Esophagus muscularis mucosa (tissue), 4 donors: Measurements from ENCODE around the gene SNAP23. TPM values are rescaled to one million over a fixed set of nuclear protein-coding genes. Genes with fewer than 3 reads are reported as not detected.
A peak's percentile ranks its signal among the peaks of the same experiment; 100 is the strongest.

Experiments used
- DNase-seq: peaks from one replicate; pipeline ENCODE4 v3.0.0-alpha.2; 2017; ENCODE audit errors: extremely low spot score
- H3K27ac ChIP-seq, 4 donors: fragments of 200-600 bp; sonication (generic); replicated peaks in 1 of 4; 1 replicate in 3 of 4; 2 replicates in 1 of 4; pipeline ENCODE4 v1.5.1; 2016 to 2019; ENCODE audit warnings: mild to moderate bottlenecking in 1 of 4
- H3K27me3 ChIP-seq, 4 donors: fragments of 200-600 bp; sonication (generic); one replicate each; pipeline versions ENCODE4 v1.5.1 to v1.6.0; 2016 to 2019
- H3K36me3 ChIP-seq, 4 donors: fragments of 200-600 bp; sonication (generic); one replicate each; pipeline ENCODE4 v1.5.1; 2016 to 2019
- H3K4me1 ChIP-seq, 4 donors: fragments of 200-600 bp; sonication (generic); one replicate each; pipeline ENCODE4 v1.5.1; 2016 to 2019
- H3K4me3 ChIP-seq, 4 donors: fragments of 200-600 bp; sonication (generic); 1 replicate in 2 of 4; 2 replicates in 2 of 4; pipeline ENCODE4 v1.5.1; 2016 to 2019; ENCODE audit warnings: mild to moderate bottlenecking in 4 of 4, moderate library complexity in 1 of 4
- H3K9me3 ChIP-seq, 4 donors: fragments of 200-600 bp; sonication (generic); 1 replicate in 3 of 4; 2 replicates in 1 of 4; pipeline ENCODE4 v1.5.1; 2016 to 2019
- EP300 ChIP-seq: sonication (generic); formaldehyde crosslinking; IDR thresholded peaks from one replicate; pipeline ENCODE4 v1.6.1; 2017; ENCODE audit warnings: antibody characterized with exemption
- POLR2A ChIP-seq: fragments of 450-650 bp; IDR thresholded peaks from one replicate; pipeline ENCODE4 v1.6.1; 2017; ENCODE audit warnings: antibody characterized with exemption, moderate library complexity, mild to moderate bottlenecking, low read depth
- POLR2AphosphoS5 ChIP-seq, 2 donors: sonication (generic); formaldehyde crosslinking; IDR thresholded peaks; one replicate each; pipeline ENCODE4 v1.6.1; 2017; ENCODE audit warnings: antibody characterized with exemption in 2 of 2
- WGBS: methylation state at CpG from one replicate; pipeline ENCODE4 v1.1.5; 2018; 5-methylcytosine and 5-hydroxymethylcytosine counted together
- intact Hi-C: fragments of 100-400 bp; cut with DNase I; formaldehyde crosslinking; loops from one replicate; pipeline ENCODE4 v1.15.1; 2023
- total RNA-seq, 4 donors: library from RNA; depleted of rRNA; stranded (reverse); fragments of >200 nt; gene quantifications; one replicate each; pipeline versions ENCODE4 v1.1.0 to v1.2.1, GENCODE V29; 2016
- TF ChIP-seq, protein P1 (sequence below), 3 experiments: fragments of 200-600 bp in 2 of 3; fragments of 450-650 bp in 1 of 3; sonication (generic) in 2 of 3; IDR thresholded peaks; one replicate each; pipeline ENCODE4 v1.5.1; 2017 to 2019; ENCODE audit warnings: antibody characterized with exemption in 3 of 3, mild to moderate bottlenecking in 2 of 3, moderate library complexity in 1 of 3

Gene SNAP23
- total RNA-seq, 4 donors from 2014 or later: 48.6 to 76.2 (median 55.1) TPM

DNA sequence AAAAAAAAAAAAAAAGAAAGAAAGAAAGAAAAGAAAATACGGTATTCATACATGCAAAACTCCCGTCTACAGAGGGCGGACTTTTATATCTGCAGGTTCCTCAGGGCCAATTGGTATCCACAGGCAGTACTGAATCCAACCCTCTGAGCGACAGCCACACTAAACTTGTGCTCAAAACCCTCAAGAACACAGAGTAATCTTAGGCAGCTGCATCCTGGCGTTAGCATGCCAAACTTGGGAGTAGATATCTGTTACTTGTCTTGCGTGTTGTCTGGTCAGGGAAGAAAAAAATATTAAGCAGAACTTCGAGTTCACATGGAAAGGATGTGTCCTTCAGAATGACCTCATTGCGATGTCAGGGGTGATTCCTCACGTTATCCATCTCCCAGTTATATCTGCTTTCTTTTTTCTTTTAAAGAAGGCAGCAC is 12.8 kb downstream of the SNAP23 start:
- Histone ChIP-seq H3K4me3 (no peak overlapping the region), H3K4me1 (peaks cover 24 to 42% (median 34%) of the 10 kb centered on the region in 4 donors), H3K27ac (peak overlapping the region in 3 of 4 donors; percentile 2 to 37 (median 33)), H3K27me3 (no peaks in the 10 kb centered on the region), H3K9me3 (no peaks in the 10 kb centered on the region), H3K36me3 (peaks cover 0 to 8% (median 3%) of the 10 kb centered on the region in 4 donors)
- intact Hi-C loops: no loop called here
- DNase-seq: no peak
- TF ChIP-seq EP300 (no peak), POLR2A (no peak), POLR2AphosphoS5 (IDR thresholded peaks at IDR 0.05) (peak in 1 of 2 donors; percentile 40)
- TF ChIP-seq, protein P1, sequence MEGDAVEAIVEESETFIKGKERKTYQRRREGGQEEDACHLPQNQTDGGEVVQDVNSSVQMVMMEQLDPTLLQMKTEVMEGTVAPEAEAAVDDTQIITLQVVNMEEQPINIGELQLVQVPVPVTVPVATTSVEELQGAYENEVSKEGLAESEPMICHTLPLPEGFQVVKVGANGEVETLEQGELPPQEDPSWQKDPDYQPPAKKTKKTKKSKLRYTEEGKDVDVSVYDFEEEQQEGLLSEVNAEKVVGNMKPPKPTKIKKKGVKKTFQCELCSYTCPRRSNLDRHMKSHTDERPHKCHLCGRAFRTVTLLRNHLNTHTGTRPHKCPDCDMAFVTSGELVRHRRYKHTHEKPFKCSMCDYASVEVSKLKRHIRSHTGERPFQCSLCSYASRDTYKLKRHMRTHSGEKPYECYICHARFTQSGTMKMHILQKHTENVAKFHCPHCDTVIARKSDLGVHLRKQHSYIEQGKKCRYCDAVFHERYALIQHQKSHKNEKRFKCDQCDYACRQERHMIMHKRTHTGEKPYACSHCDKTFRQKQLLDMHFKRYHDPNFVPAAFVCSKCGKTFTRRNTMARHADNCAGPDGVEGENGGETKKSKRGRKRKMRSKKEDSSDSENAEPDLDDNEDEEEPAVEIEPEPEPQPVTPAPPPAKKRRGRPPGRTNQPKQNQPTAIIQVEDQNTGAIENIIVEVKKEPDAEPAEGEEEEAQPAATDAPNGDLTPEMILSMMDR (IDR thresholded peaks at IDR 0.05): peak in 1 of 3 experiments; percentile 5
- WGBS: 60% methylated on average over 9 of the region's 9 CpGs

DNA sequence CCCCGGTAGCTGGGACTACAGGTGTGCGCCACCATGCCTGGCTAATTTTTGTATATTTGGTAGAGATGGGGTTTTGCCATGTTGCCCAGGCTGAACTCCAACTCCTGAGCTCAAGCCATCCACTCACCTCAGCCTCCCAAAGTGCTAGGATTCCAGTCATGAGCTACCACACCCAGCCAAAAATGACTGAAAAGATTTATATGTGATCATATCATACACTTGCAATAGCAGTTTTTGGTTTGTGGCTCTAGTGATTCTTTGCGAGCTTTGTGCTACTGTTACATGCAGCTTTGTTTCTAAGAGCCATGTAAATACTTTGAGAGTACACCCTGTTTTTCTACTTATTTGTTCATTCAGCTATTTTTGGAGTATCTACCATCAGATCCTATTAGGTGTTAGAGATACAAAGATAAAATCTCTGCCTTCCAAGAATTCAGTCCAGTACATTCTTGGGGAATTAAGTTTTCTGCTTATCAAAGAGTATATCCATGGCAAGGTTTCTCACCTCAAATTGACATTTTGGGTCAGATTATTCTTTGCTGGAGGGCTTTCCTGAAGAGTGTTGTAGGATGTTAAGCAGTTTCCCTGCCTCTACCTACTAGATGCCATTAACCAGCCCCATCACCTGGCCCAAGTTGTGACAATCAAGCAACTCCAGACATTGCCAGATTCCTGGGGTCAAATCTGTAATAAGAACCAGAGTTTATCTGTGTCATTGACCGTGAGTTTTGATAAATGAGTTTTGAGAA is 15.0 kb downstream of the SNAP23 start:
- 88% methylated on average over 4 of the region's 4 CpGs for WGBS
- DNase-seq: no peak
- TF ChIP-seq, protein P1 (IDR thresholded peaks at IDR 0.05): no peak
- no peak for TF ChIP-seq EP300
- no peak for TF ChIP-seq POLR2AphosphoS5 (IDR thresholded peaks at IDR 0.05)
- no peak overlapping the region for H3K4me3 ChIP-seq
- H3K9me3 ChIP-seq: no peaks in the 10 kb centered on the region
- peak overlapping the region in 3 of 4 donors; percentile 24 to 46 (median 36) for H3K27ac ChIP-seq
- peaks cover 13 to 32% (median 25%) of the 10 kb centered on the region in 4 donors for H3K4me1 ChIP-seq
- no peaks in the 10 kb centered on the region for H3K27me3 ChIP-seq
- intact Hi-C loops: no loop called here
- peaks cover 10 to 30% (median 24%) of the 10 kb centered on the region in 4 donors for H3K36me3 ChIP-seq

DNA sequence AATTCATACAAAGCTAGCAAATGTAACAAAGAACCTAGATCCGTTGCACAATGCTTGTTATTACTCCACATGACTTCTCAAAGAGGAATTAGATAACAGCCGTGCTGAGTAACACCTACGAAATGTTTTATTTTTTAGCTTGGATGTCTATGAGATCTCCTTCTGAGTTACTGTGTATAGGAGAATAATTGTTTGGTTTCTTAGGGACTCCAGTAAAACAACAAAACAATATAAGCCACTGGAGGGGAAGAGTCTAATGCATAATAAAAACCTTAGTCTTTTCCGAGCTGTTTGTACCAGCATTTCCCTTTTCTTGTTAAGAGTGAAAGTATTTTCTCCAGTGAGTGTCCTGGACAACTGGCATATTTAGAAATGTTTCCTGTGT is 15.6 kb downstream of the SNAP23 start:
- WGBS: 56% methylated on average over 4 of the region's 4 CpGs
- H3K27me3 ChIP-seq: no peaks in the 10 kb centered on the region
- peaks cover 10 to 36% (median 29%) of the 10 kb centered on the region in 4 donors for H3K36me3 ChIP-seq
- intact Hi-C loops: no loop called here
- H3K4me1 ChIP-seq: peaks cover 13 to 32% (median 25%) of the 10 kb centered on the region in 4 donors
- H3K27ac ChIP-seq: peak overlapping the region; percentile 3 to 46 (median 27)
- TF ChIP-seq EP300 (no peak), POLR2A (no peak), POLR2AphosphoS5 (IDR thresholded peaks at IDR 0.05) (no peak)
- TF ChIP-seq, protein P1 (IDR thresholded peaks at IDR 0.05): no peak
- DNase-seq: no peak
- H3K9me3 ChIP-seq: no peaks in the 10 kb centered on the region
- H3K4me3 ChIP-seq: peak overlapping the region in 2 of 4 donors; percentile 13 to 14

DNA sequence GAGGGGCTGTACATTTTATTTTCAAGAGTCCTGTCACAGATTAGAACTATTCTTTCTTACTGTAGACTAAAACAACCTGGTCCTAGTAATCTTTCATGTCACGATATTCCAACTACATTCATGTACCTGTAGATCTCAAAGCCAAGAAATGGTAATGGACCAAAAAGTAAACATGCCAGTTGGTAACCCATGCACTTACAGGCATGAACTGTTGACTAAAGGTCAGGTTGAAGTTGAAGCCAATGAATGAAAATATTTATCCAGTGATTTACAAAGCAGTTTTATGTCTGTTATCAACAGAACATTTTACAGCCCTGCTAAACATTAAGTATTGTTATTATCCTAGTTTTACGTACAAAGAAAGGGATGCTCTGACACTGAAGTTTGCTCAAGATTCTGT is 27.9 kb downstream of the SNAP23 start:
- 95% methylated on average over 2 of the region's 2 CpGs for WGBS
- Histone ChIP-seq H3K27ac (no peak overlapping the region), H3K36me3 (peaks cover 33 to 88% (median 52%) of the 10 kb centered on the region in 4 donors), H3K27me3 (no peaks in the 10 kb centered on the region), H3K4me1 (no peaks in the 10 kb centered on the region), H3K4me3 (no peak overlapping the region), H3K9me3 (no peaks in the 10 kb centered on the region)
- TF ChIP-seq, protein P1 (IDR thresholded peaks at IDR 0.05): no peak
- TF ChIP-seq EP300 (no peak), POLR2A (no peak), POLR2AphosphoS5 (IDR thresholded peaks at IDR 0.05) (no peak)
- intact Hi-C loops: no loop called here
- no peak for DNase-seq
